Hippocampal formation (tissue), 2 donors: ENCODE data around the gene BNC2.

Experiments
- DNase-seq, 2 donors: peaks; one replicate each; lab custom pipeline; 2025; lab: John Stamatoyannopoulos, UW

The BNC2 gene

GRCh38 chr9:16675131-16675530 is 195.3 kb downstream of the BNC2 start:
- no peak for DNase-seq

- DNase-seq, result no peak
These were observed 197.3 kb downstream of the BNC2 start for GRCh38 chr9:16673171-16673570.

- DNase-seq, result no peak
These were observed 198.0 kb downstream of the BNC2 start for GRCh38 chr9:16672501-16672900.

GRCh38 chr9:16671591-16672137 is 198.8 kb downstream of the BNC2 start:
- DNase-seq, result no peak

GRCh38 chr9:16670791-16671190 is 199.7 kb downstream of the BNC2 start:
- DNase-seq, result no peak

GRCh38 chr9:16668734-16669295 is 201.7 kb downstream of the BNC2 start:
- no peak for DNase-seq

- no peak for DNase-seq
These were observed 206.3 kb downstream of the BNC2 start for GRCh38 chr9:16664211-16664610.

GRCh38 chr9:16661816-16662215 is 208.7 kb downstream of the BNC2 start:
- DNase-seq, result no peak

GRCh38 chr9:16659096-16659495 is 211.4 kb downstream of the BNC2 start:
- DNase-seq, result no peak

- DNase-seq, result no peak
These were observed 213.9 kb downstream of the BNC2 start for GRCh38 chr9:16656432-16657169.

GRCh38 chr9:16654596-16655126 is 215.8 kb downstream of the BNC2 start:
- no peak for DNase-seq

- DNase-seq, result no peak
These were observed 216.7 kb downstream of the BNC2 start for GRCh38 chr9:16653491-16654399.

GRCh38 chr9:16652582-16652981 is 217.9 kb downstream of the BNC2 start:
- DNase-seq, result no peak

GRCh38 chr9:16651446-16651964 is 219.0 kb downstream of the BNC2 start:
- no peak for DNase-seq

- no peak for DNase-seq
These were observed 224.5 kb downstream of the BNC2 start for GRCh38 chr9:16645970-16646369.

- no peak for DNase-seq
These were observed 227.9 kb downstream of the BNC2 start for GRCh38 chr9:16642421-16643109.

GRCh38 chr9:16640649-16641048 is 229.8 kb downstream of the BNC2 start:
- DNase-seq, result no peak

- no peak for DNase-seq
These were observed 230.8 kb downstream of the BNC2 start for GRCh38 chr9:16639644-16640043.

GRCh38 chr9:16637911-16638310 is 232.6 kb downstream of the BNC2 start:
- no peak for DNase-seq

GRCh38 chr9:16637218-16637617 is 233.3 kb downstream of the BNC2 start:
- DNase-seq, result no peak

GRCh38 chr9:16633794-16634193 is 236.7 kb downstream of the BNC2 start:
- no peak for DNase-seq
